Activated naive CD4-positive, alpha-beta T cell treated with anti-CD3 and anti-CD28 coated beads, Interleukin-2, amount 50 U/mL, for 16 hours (primary cell): ENCODE data around the gene SYNJ2.
"Not testable (repeated sequence)": the region's sequence is repeated elsewhere in the genome, so short reads cannot be mapped to it uniquely, and the experiment has no call there.

ENCODE experiments used
- DNase-seq: peaks from one replicate; pipeline ENCODE4 v3.0.0-alpha.2; 2020

SYNJ2 gene

DNA sequence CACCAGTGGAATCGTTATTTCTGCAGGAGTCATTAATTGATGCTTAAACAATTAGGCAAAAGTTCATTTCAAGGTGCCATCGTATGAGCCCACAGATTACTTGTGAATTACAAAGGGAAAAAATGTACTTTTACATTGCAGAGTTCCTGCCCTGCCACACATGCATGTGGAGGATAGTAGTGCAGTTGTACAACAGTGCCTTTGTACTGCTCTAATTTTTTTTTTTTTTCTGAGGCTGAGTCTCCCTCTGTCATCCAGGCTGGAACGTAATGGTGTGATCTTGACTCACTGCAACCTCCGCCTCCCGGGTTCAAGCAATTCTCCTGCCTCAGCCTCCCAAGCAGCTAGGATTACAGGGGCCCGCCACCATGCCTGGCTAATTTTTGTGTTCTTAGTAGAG, 26.0 kb upstream of the SYNJ2 start:
- DNase-seq, result no peak

DNA sequence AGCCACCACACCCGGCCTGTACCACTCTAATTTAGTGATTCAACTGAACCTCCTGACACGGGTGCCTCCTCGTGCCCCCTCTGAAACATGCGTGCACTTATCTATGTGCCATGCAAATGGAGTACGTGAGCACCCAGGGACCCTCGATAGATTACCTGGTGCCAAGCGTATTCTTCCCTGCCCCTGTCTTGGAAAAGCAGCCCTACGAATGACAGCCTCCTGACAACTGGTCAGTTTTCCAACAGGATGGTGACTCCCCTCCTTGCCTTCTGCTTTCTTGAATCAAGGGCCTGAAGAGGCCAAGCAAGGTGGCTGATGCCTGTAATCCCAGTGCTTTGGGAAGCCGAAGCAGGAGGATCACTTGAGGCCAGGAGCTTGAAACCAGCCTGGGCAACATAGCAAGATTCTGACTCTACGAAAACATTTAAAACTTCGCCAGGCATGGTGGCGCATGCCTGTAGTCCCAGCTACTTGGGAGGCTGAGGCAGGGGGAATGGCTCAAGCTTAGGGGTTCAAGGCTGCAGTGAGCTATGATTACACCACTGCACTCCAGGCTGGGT, 25.4 kb upstream of the SYNJ2 start:
- no peak for DNase-seq

GRCh38 chr6:157959451-157960227, 22.0 kb upstream of the SYNJ2 start:
- no peak for DNase-seq

DNA sequence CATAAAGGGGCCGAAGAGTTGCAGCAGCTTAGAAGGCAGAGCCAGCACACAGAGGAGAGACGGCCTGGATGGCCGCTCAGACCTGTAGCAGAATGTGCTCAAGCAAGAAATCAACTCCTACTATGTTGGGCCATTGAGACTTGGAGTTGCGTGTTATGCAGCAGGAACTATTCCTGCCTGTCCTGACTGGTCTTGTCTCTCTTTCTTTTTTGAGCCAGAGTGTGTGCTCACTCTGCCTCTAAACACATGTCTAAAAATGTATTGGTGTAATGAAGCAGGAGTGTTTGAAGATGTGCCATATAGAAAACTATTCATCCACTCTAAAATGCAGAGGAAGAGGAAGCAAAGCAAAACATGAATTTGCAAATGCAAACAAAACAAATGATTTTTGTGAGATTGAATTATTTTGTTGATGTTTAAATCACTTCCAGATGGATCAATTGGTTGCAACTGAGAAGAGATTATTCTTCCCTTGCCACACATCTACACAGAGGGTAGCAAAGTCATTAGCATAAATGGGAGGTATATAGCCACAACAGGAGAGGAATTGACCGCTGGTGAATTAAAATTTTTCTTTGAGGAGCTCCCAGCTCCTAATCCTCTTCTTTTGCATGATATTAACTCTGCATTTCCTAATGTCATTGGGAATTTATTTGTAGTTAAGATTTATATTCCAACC, 20.4 kb upstream of the SYNJ2 start:
- DNase-seq, result no peak

- no peak for DNase-seq
Observed at GRCh38 chr6:157961832-157962575, 19.7 kb upstream of the SYNJ2 start.

DNA sequence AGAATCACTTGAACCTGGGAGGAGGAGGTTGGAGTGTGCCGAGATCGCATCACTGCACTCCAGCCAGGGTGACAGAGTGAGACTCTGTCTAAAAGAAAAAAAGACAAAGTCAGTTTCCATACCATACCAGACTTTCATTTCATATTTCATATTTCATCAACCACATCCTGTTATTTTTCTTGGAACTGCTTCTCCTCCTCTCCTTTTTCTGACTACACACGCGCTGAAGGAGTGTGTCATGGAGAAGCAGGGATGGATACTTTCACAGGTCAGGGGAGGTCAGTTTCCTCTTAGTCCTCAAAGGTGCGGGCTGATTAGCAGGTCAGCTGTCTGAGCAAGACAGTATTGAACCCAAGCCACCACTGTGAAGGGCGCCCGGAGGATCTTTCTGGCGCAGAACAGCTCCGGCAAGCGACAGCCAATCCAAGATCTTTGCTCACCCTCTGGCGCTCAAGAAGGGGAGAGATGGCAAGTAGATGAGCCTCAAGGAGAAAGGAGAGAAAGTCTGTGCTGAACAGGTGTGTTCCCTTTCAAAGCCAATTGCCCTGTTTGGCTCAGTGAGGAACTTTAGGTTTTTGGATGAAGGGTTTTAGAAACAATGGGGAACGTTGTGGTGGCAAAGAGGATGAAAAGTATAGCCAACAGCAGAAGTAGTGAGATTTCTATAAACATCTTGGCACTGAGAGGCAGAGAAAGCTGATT, 18.9 kb upstream of the SYNJ2 start:
- DNase-seq, result no peak

GRCh38 chr6:157964100-157964499, 17.6 kb upstream of the SYNJ2 start:
- DNase-seq, result no peak

GRCh38 chr6:157965387-157965786, 16.3 kb upstream of the SYNJ2 start:
- no peak for DNase-seq

DNA sequence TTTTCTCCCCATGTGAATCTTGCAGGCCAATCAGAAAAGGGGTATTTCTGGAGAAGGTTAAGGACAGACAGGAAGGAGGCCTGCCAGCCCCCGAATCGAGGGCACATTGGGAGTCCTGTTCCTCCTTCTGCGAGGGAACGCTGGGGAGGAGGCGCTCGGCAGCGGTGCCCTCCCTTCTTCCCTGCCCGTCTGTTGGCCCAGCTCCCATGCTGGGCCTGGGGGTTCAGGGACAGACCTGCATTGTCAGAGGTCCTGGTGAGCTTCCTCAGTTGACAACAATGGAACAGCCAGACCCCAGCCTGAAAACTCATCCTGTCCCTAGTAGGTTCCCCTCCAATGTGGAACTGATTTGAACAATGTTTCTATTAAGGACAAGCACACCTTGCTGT, 15.1 kb upstream of the SYNJ2 start:
- no peak for DNase-seq

DNA sequence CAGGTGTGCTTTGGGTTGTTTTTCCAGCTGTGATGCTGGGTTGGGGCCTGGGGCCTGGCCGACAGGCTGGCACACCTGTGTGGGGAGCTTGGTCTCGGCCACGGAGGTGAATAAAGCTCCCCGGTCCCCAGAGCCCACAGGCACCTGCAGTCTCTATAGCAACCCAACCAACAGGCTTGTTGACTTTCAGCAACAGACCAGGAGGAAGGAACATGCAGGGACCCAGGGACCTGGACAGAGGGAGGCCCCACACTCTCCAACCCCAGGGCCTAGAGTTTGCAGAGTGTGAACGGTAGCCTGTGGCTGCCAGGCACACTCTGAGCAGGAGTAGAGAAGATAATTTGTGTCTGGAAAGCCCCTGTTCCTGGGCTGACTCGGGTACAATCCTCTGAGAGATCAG, 14.6 kb upstream of the SYNJ2 start:
- DNase-seq, result no peak

DNA sequence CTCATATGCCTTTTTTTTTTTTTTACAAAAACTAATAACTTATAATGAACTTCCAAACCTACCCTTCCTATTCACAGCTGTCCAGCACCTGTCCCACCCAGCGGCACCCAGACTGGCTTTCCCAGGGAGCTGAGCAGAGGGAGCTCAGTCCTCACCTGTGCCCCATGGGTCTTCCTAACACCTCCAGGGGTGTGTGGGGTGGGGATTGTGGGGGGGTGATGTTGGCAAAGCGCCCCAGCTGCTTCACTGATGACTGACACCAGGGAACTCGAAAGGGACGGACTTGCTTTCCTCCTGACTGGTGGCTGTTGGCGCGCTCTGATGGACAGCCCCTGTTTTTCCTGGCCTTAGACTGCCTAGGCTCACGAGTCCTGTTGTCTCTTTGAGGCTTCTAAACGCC, 14.2 kb upstream of the SYNJ2 start:
- no peak for DNase-seq

DNA sequence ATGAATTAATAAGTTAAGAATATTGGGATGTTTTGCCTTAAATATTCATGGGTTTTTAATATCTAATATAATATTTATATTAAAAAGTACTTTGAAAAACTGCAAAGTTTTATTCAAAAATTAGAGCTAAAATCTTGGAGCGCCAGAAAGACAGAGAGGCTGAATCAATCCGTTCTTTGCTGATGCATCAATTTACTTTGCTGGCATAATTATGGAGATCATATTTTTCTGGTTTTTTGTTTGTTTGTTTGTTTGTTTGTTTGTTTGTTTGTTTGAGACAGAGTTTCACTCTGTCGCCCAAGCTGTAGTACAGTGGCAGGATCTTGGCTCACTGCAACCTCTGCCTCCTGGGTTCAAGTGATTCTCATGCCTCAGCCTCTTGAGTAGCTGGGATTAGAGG, 9.5 kb upstream of the SYNJ2 start:
- DNase-seq, result not testable (repeated sequence)

DNA sequence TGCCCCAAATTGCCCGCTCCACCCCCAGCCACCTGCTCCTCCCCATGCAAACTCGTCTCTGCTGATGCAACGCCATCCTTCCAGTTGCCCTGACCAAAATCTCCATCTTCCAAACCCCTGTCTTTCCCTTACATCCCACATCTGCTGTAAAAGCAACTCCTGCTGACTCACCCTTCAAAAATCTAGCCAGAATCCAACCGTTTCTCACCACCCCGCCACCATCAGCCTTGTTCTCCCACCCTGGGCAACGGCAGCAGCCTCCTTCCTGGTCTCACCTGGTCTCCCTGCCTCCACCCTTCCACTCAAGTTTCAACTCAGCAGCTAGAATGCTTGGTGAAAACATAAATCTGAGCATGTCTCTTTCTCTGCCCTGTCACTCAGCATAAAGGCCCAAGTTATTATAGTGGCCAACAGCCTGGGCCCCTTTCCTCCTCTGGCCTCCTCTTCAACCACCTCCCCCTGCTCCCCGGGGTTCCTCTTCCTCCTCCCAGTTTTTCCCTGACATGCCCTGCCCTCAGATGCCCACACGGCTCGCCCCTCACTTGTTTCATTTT, 7.2 kb upstream of the SYNJ2 start:
- no peak for DNase-seq

DNA sequence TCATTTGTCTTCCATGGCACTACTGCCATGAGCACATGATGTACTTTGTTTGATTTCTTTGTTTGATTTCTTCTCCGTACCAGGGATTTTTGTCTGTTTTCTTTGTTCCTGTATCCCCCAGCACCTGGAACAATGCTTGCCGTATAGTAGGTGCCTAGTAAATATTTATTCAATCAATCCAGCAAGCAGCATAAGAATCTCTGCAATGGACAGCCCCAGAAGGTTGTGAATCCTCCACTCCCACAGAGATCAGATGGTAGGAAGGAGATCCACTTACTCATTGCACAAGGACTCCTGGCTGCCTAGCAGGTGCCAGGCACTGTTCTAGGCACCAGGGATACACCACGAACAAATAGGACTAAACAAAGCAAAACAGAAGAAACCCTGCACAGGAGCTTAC, 6.7 kb upstream of the SYNJ2 start:
- DNase-seq, result no peak

- no peak for DNase-seq
Observed at GRCh38 chr6:157975456-157975855, 6.2 kb upstream of the SYNJ2 start.

DNA sequence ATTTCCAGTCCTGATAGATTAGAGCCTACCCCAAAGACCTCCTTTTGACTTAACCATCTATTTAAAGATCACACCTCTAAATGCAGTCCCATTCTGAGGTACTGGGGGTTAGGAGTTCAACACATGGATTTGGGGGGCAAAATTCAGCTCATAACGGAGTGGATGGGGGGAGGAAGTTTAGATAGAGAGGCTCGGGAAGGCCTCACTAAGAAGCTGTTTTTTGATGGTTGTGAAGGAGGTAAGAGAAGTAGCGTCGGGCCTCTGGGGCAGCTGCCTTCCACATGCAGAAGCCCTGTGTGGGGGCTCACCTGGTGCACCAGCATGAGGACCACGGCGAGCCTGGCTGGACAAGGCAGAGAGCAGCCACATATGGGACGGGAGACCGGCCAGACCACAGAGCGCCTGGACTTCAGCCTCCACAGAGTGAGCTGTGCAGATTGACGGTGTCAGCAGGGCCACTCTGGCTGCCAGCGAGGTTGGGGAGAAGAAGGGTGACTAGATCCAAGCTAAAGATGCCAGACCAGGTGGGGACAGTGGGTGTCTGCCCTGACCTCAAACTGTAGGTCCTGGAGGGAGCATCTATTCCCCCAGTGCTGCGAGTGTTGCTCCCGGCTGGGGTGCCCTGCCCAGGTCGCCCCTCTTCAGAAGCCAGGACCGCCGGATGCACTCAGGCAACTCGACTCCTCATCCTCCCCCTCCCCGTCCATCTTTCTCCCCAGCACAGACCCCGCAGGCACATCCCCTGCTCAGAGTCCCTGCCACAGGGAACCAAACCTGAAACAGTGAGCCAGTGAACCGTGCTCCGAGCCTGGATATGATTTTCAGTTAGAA, 5.1 kb upstream of the SYNJ2 start:
- no peak for DNase-seq

GRCh38 chr6:157977176-157977804, 4.4 kb upstream of the SYNJ2 start:
- no peak for DNase-seq

DNA sequence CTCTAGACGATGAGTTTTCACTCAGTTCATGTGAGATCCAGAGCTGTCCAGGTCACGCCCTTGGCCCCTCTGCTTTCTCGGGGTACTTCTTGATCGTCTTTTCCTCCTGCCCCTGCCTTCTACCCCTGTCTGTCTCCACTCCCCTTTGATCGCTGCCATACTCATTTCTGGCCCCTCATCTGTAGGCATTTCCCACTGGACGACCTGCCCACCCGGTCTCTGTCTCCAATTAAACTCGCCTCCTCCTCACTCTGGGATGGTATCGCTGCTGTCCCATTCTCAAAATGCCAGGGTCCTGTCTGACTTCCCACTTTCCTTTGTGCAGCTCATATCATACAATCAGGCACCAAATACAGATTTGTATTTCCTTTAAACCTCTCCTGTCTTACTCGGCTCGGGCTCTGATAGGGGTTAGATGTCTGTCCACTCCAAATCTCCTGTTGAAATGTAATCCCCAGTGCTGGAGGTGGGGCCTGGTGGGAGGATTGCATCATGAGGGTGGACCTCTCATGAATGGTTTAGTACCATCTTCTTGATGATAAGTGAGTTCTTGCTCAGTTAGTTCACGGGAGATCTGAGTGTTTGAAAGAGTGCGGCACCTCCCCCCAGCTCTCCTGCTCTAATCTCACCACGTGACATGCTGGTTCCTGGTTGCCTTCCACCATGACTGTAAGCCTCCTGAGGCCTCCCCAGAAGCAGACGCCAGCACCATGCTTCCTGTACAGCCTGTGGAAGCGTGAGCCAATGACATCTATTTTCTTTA, 3.5 kb upstream of the SYNJ2 start:
- no peak for DNase-seq

DNA sequence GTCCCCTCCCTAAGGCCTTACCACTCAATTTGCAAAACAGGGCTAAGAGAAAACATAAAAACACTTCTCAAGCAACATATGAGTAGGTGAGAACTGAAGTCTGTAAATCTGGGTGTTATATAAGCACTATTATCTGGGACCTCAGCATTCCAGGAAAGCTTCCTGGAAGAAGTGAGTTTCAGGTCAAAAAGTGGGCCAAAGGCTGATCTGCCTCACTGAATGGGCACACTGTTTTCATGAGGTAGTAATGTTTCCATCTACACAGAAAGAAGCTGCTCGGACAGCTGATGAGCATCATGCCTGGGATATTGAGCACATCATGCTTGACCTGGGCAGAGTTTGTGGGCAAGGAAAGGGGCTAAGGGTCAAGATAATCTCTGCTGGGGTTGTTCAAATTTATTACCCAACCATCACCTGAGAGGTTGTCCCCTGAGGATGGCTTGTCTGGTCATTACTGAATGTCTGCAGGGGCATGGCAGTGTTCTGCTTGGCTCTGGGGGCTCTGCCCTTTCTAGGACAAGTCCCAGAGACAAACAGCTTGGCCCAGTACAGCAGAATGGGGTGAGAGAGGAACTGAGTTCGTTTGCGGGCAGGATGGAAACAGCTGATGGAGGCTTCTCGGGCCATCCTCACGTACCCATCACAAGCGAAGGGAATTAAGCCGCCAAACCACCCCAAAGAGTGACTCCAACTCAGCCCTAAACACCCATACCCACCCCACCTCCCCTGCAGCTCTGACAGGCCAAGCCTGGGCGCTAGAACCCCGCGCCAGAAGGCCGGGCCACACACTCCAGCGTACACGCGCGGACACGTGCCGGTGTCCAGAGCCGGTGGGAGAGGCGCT, 1.2 kb upstream of the SYNJ2 start:
- no peak for DNase-seq

GRCh38 chr6:157981132-157981394, 600 bp upstream of the SYNJ2 start:
- no peak for DNase-seq
